ENCODE results near the gene UBE2QL1. TPM values are rescaled to one million over a fixed set of nuclear protein-coding genes. Genes with fewer than 3 reads are reported as not detected.

UBE2QL1 gene
- total RNA-seq, 2 donors from 2014 or later = not detected

GRCh38 chr5:6457592-6457991 is 8.9 kb downstream of the UBE2QL1 start:
- no peak for ATAC-seq (replicated peaks)
- H3K27me3 Mint-ChIP-seq = peaks cover 50% of the 10 kb centered on the region
- H3K4me1 Mint-ChIP-seq = no peaks in the 10 kb centered on the region
- no peaks in the 10 kb centered on the region for H3K36me3 Mint-ChIP-seq (ENCODE audit: low read depth)
- no peaks in the 10 kb centered on the region for H3K9me3 Mint-ChIP-seq
- no peak overlapping the region for H3K27ac Mint-ChIP-seq
- H3K4me3 Mint-ChIP-seq = no peak overlapping the region

DNA sequence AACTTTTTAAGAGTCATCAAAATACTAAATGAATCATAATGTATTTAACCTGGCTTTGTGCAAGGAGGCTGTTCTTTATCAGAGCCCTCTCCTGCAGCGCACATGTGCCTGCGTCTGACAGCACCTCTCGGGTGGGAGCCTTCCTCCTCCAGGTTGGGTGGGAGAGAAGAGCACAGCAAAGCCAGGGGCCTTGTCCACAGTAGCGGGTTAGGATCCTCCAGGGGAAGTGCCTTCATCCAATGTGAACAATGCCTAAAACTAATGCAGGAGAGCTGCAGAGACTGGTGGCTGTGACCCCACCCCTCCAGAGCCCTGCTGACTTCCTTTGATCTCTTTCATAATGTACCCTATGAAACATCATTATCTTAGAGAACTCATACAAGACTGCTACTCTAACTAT is 10.2 kb downstream of the UBE2QL1 start:
- H3K9me3 Mint-ChIP-seq = no peaks in the 10 kb centered on the region
- H3K27me3 Mint-ChIP-seq = peaks cover 51% of the 10 kb centered on the region
- H3K27ac Mint-ChIP-seq = no peak overlapping the region
- no peaks in the 10 kb centered on the region for H3K4me1 Mint-ChIP-seq
- H3K36me3 Mint-ChIP-seq (ENCODE audit: low read depth) = no peaks in the 10 kb centered on the region
- ATAC-seq (replicated peaks) = no peak
- H3K4me3 Mint-ChIP-seq = no peak overlapping the region

DNA sequence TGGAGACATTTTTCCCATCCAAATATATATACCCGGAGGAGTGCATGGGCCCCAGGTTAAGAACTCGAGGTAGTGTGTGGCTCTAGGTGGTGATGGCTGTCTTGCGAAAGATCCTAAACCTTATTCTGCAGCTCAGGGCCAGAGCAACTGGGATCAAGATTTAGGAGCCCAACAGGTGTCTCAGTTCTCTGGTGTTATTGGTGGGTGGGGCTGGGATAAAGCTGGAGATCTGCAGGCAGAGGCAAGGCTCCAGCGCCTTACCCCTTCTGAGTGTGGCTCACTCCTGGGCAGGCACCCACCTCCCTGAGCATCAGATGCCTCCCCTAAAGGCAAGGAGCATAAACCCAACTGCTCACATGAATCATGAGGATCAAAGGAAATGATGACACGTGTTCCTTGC is 11.2 kb downstream of the UBE2QL1 start:
- no peak for ATAC-seq (replicated peaks)
- Mint-ChIP-seq H3K36me3 (ENCODE audit: low read depth) (no peaks in the 10 kb centered on the region), H3K4me3 (no peak overlapping the region), H3K27ac (no peak overlapping the region), H3K9me3 (no peaks in the 10 kb centered on the region), H3K4me1 (no peaks in the 10 kb centered on the region), H3K27me3 (peaks cover 43% of the 10 kb centered on the region)

- H3K4me3 Mint-ChIP-seq = no peak overlapping the region
- no peaks in the 10 kb centered on the region for H3K9me3 Mint-ChIP-seq
- H3K36me3 Mint-ChIP-seq (ENCODE audit: low read depth) = no peaks in the 10 kb centered on the region
- no peaks in the 10 kb centered on the region for H3K4me1 Mint-ChIP-seq
- H3K27me3 Mint-ChIP-seq = peaks cover 37% of the 10 kb centered on the region
- ATAC-seq (replicated peaks) = no peak
- no peak overlapping the region for H3K27ac Mint-ChIP-seq
These were observed 12.3 kb downstream of the UBE2QL1 start for GRCh38 chr5:6461006-6461405.

DNA sequence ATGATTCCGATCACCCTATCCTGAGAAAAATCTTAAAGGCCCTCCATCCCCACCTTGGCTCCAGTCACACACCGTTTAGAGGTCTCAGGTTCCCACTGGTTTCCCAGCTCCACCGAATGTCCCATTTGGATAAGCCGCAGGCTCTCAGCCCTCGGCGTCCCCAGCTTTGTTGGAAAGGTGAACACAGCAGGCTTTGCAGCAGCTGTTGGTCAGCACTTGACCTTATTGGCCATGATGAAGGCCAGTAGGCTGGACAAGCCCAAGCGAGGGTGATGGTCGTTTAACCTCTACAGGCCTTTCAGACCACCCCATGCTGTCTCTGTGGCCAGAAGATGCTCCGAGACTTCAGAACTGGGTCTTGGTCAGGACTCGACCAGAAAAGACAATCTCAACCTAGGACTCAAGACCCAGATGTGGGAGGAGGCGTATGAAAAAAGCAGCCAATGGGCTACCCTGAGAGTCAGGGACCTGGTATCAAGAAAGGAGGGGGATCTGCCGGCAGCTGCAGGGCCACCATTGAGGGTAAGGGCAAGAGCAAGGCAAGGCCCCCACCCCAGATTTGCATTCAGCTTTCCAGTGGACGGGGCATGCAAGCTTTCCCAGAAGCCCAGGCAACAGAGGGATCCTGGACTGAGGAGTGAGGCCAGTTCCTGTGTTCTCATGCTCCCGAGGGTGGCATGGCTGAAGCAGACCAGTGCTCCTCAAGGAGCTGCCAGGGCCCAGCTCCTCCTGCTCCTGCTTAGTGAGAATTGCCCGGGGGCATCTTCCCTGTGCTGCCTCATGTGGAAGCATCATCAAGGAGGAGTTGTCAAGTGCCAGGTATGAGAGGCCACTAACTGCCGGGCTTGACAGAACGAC is 13.4 kb downstream of the UBE2QL1 start:
- no peak for ATAC-seq (replicated peaks)
- Mint-ChIP-seq H3K4me1 (no peaks in the 10 kb centered on the region), H3K36me3 (ENCODE audit: low read depth) (no peaks in the 10 kb centered on the region)

DNA sequence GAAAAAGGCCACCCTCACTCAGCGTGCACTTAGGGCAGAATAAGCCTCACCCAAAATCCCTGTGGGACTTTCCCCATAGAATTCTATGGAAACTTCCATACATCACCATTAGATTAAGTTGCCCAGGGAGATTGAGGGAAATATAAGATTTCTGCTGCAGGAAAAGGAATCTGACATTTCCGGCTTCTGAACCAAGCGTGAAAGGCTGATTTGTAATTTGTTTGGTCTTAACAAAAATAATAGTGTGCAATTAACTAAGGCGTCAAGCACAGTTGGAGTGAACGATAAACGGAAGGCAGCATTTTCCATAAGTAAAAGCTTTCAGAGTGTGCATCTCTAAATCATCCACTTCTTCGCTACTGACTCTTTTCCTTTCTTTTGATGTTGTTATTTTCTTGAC is 14.0 kb downstream of the UBE2QL1 start:
- H3K27me3 Mint-ChIP-seq = peaks cover 30% of the 10 kb centered on the region
- H3K36me3 Mint-ChIP-seq (ENCODE audit: low read depth) = no peaks in the 10 kb centered on the region
- no peaks in the 10 kb centered on the region for H3K9me3 Mint-ChIP-seq
- no peak for ATAC-seq (replicated peaks)
- no peaks in the 10 kb centered on the region for H3K4me1 Mint-ChIP-seq
- H3K27ac Mint-ChIP-seq = no peak overlapping the region
- no peak overlapping the region for H3K4me3 Mint-ChIP-seq

More for the DNA sequence above, 13.4 kb downstream of the UBE2QL1 start:
- H3K4me3 Mint-ChIP-seq = no peak overlapping the region
- H3K9me3 Mint-ChIP-seq = no peaks in the 10 kb centered on the region
- no peak overlapping the region for H3K27ac Mint-ChIP-seq
- peaks cover 33% of the 10 kb centered on the region for H3K27me3 Mint-ChIP-seq

- no peaks in the 10 kb centered on the region for H3K9me3 Mint-ChIP-seq
- H3K4me1 Mint-ChIP-seq = no peaks in the 10 kb centered on the region
- ATAC-seq (replicated peaks) = no peak
- H3K36me3 Mint-ChIP-seq (ENCODE audit: low read depth) = no peaks in the 10 kb centered on the region
- peaks cover 33% of the 10 kb centered on the region for H3K27me3 Mint-ChIP-seq
- H3K4me3 Mint-ChIP-seq = no peak overlapping the region
- H3K27ac Mint-ChIP-seq = no peak overlapping the region
These were observed 15.8 kb downstream of the UBE2QL1 start for GRCh38 chr5:6464441-6464840.

DNA sequence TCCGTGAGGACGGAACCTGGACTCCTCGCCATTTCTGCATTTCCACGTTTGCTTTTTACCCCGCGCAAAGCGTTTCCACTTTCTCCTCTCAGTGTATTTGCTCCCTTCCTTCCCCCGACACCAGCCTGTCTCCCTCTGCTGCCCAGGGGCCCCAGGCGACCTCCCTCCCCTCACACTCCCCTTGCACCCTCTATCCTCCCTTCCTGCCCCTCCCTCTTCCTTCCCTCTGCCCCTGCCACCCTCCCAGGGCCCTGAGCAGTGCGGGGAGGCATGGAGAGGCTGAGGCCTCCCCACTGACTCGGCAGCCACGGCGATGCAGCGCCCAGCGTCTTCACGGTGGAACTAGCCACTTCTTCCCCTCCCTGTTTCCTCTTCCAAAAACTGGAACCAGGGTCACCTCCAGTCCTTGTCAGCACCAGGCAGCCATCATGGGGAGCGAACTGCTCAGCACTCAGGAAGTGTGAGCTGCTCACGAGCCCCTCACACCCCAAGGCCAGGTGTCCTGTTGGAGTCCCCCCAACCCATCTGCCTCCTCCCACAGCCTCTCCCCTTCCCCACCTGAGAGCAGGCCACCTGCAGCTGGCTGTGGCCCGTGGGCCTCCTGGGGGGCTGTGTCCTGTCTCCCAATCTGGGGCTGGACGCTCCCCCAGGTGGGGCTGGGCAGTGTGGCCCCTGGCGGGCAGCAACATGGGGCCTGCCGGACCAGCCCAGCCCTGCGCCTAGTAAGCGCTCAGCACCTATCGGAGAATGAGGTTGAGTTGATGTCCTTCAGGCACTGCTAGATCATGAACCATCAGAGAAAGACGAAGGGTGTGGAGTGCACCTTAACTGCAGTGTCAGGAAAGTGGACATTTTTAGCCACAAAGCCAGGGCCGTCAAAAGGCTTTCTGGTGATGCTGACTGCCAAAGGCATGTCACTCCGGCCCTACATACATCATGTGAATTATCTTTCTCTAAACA is 17.5 kb downstream of the UBE2QL1 start:
- H3K27me3 Mint-ChIP-seq = peaks cover 31% of the 10 kb centered on the region
- ATAC-seq (replicated peaks) = no peak
- no peaks in the 10 kb centered on the region for H3K36me3 Mint-ChIP-seq (ENCODE audit: low read depth)
- H3K4me1 Mint-ChIP-seq = no peaks in the 10 kb centered on the region
- H3K27ac Mint-ChIP-seq = no peak overlapping the region
- no peaks in the 10 kb centered on the region for H3K9me3 Mint-ChIP-seq
- H3K4me3 Mint-ChIP-seq = no peak overlapping the region

- H3K36me3 Mint-ChIP-seq (ENCODE audit: low read depth) = no peaks in the 10 kb centered on the region
- H3K4me3 Mint-ChIP-seq = no peak overlapping the region
- no peak overlapping the region for H3K27ac Mint-ChIP-seq
- H3K27me3 Mint-ChIP-seq = peaks cover 25% of the 10 kb centered on the region
- H3K9me3 Mint-ChIP-seq = no peaks in the 10 kb centered on the region
- no peak for ATAC-seq (replicated peaks)
- H3K4me1 Mint-ChIP-seq = no peaks in the 10 kb centered on the region
These were observed 18.4 kb downstream of the UBE2QL1 start for GRCh38 chr5:6466975-6467567.

GRCh38 chr5:6467591-6467990 is 18.9 kb downstream of the UBE2QL1 start:
- Mint-ChIP-seq H3K9me3 (no peaks in the 10 kb centered on the region), H3K27me3 (peaks cover 28% of the 10 kb centered on the region), H3K36me3 (ENCODE audit: low read depth) (no peaks in the 10 kb centered on the region), H3K4me1 (no peaks in the 10 kb centered on the region), H3K27ac (no peak overlapping the region), H3K4me3 (no peak overlapping the region)
- ATAC-seq (replicated peaks) = no peak

DNA sequence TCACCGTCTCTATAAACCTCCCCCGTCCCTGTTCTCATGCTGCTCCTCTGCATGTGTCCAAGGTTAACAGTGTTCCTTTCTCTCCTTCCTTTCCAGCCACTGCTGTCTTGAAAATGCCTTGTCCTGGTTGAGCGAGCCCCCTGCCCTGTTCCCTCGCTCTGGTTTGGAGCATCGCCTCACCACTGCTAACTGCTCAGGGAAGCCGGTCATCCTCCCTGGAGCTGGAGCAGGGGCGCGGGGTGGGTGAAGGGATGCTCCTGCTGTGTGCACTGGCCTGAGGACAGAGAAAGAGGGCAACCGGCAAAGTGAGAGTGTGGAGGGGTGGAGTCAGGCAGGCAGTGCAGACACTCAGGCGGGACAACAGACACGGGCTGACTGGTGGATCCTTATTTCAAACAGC is 19.4 kb downstream of the UBE2QL1 start:
- no peak overlapping the region for H3K4me3 Mint-ChIP-seq
- no peaks in the 10 kb centered on the region for H3K36me3 Mint-ChIP-seq (ENCODE audit: low read depth)
- peaks cover 28% of the 10 kb centered on the region for H3K27me3 Mint-ChIP-seq
- ATAC-seq (replicated peaks) = no peak
- no peaks in the 10 kb centered on the region for H3K4me1 Mint-ChIP-seq
- H3K9me3 Mint-ChIP-seq = no peaks in the 10 kb centered on the region
- H3K27ac Mint-ChIP-seq = no peak overlapping the region

DNA sequence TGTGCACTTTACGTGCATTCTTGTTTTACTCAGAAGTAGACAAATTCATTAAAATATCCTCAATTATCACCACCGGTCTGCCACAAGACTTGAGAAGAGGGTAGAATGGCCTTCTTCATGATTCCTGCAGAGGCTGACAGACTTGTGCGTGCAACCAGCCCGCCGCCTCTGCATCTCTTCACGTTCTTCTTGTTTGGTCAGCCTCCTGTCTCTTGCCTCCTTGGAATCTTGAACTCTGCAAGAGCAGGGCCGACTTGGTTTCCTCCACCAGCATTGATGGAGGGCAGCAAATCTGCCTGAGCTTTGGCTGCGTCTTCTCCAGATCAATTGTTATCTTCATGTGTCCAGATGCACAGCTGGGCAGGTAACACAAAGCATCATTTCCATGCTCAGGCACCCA is 20.2 kb downstream of the UBE2QL1 start:
- no peaks in the 10 kb centered on the region for H3K4me1 Mint-ChIP-seq
- no peaks in the 10 kb centered on the region for H3K9me3 Mint-ChIP-seq
- no peak overlapping the region for H3K27ac Mint-ChIP-seq
- ATAC-seq (replicated peaks) = no peak
- no peak overlapping the region for H3K4me3 Mint-ChIP-seq
- H3K27me3 Mint-ChIP-seq = peaks cover 28% of the 10 kb centered on the region
- no peaks in the 10 kb centered on the region for H3K36me3 Mint-ChIP-seq (ENCODE audit: low read depth)

- no peaks in the 10 kb centered on the region for H3K4me1 Mint-ChIP-seq
- H3K9me3 Mint-ChIP-seq = no peaks in the 10 kb centered on the region
- no peak for ATAC-seq (replicated peaks)
- no peaks in the 10 kb centered on the region for H3K36me3 Mint-ChIP-seq (ENCODE audit: low read depth)
- no peak overlapping the region for H3K4me3 Mint-ChIP-seq
- H3K27me3 Mint-ChIP-seq = peaks cover 28% of the 10 kb centered on the region
- H3K27ac Mint-ChIP-seq = no peak overlapping the region
These were observed 21.2 kb downstream of the UBE2QL1 start for GRCh38 chr5:6469836-6470235.

- Mint-ChIP-seq H3K4me3 (no peak overlapping the region), H3K27me3 (peaks cover 32% of the 10 kb centered on the region), H3K36me3 (ENCODE audit: low read depth) (no peaks in the 10 kb centered on the region), H3K9me3 (no peaks in the 10 kb centered on the region), H3K27ac (no peak overlapping the region), H3K4me1 (no peaks in the 10 kb centered on the region)
- no peak for ATAC-seq (replicated peaks)
These were observed 22.0 kb downstream of the UBE2QL1 start for GRCh38 chr5:6470672-6471071.

Data from activated T-helper 17 cell treated with anti-CD3 and anti-CD28 coated beads, Interleukin-2, amount 50 U/mL, for 72 hours (primary cell).